GM19351 (cell line): ENCODE results near the gene RASL10A.

Experiments used
- ATAC-seq: cut with Tn5 transposase; IDR thresholded peaks from one replicate; pipeline ENCODE4 v1.9.1; 2021; ENCODE audit warnings: mild to moderate bottlenecking, moderate library complexity; ENCODE audit not compliant: unreplicated experiment

Gene RASL10A

GRCh38 chr22:29325356-29325755, 9.9 kb upstream of the RASL10A start:
- ATAC-seq = no peak

- ATAC-seq = no peak
These were observed 8.1 kb upstream of the RASL10A start for GRCh38 chr22:29323641-29324040.

GRCh38 chr22:29320546-29320945, 5.0 kb upstream of the RASL10A start:
- no peak for ATAC-seq

GRCh38 chr22:29319072-29319471, 3.6 kb upstream of the RASL10A start:
- ATAC-seq = no peak

GRCh38 chr22:29317827-29318454, 2.4 kb upstream of the RASL10A start:
- ATAC-seq = no peak

GRCh38 chr22:29316141-29316828, 788 bp upstream of the RASL10A start:
- ATAC-seq = no peak

- no peak for ATAC-seq
These were observed 786 bp downstream of the RASL10A start for GRCh38 chr22:29314537-29315285.

- no peak for ATAC-seq
These were observed 1.7 kb downstream of the RASL10A start for GRCh38 chr22:29313576-29314466.

GRCh38 chr22:29313126-29313575, 2.3 kb downstream of the RASL10A start:
- ATAC-seq = no peak

GRCh38 chr22:29312218-29313125, 3.0 kb downstream of the RASL10A start:
- ATAC-seq = no peak

- ATAC-seq = no peak
These were observed 3.9 kb downstream of the RASL10A start for GRCh38 chr22:29311464-29312217.

- ATAC-seq = no peak
These were observed 4.6 kb downstream of the RASL10A start for GRCh38 chr22:29310863-29311339.

GRCh38 chr22:29310065-29310862, 5.2 kb downstream of the RASL10A start:
- ATAC-seq = no peak

GRCh38 chr22:29309332-29310064, 6.0 kb downstream of the RASL10A start:
- no peak for ATAC-seq

- no peak for ATAC-seq
These were observed 6.7 kb downstream of the RASL10A start for GRCh38 chr22:29308791-29309262.

GRCh38 chr22:29308148-29308790, 7.2 kb downstream of the RASL10A start:
- ATAC-seq = no peak

GRCh38 chr22:29307596-29308147, 7.8 kb downstream of the RASL10A start:
- ATAC-seq = no peak
